HepG2 (cell line): Measurements from ENCODE around the gene THBS1. TPM values are rescaled to one million over a fixed set of nuclear protein-coding genes. Genes with fewer than 3 reads are reported as not detected.

Experiments
- ATAC-seq: fragments of 200-7000 bp; cut with Tn5 transposase; 3 replicates; pipeline ENCODE4 v1.9.1; 2020; ENCODE audit warnings: mild to moderate bottlenecking, moderate library complexity
- BruUV-seq: library from RNA; stranded (reverse); fragments of 400-500 nt; replicated peaks from 2 replicates; lab custom pipeline; 2021; lab: Mats Ljungman, UMichigan
- CTCF ChIA-PET: fragments of 300-600 bp; formaldehyde crosslinking; extraction: SDS; loops from one replicate; lab custom pipeline; 2021; ENCODE audit warnings: low total read pairs, inconsistent platforms, low intra/inter-chr PET ratio; lab: Yijun Ruan, JAX
- POLR2A ChIA-PET: fragments of 350-600 bp; sonication (Branson Sonifier 250); formaldehyde crosslinking; loops from one replicate; lab custom pipeline; 2020; ENCODE audit warnings: antibody characterized with exemption, inconsistent platforms; lab: Yijun Ruan, JAX
- DNase-seq: peaks from one replicate; pipeline ENCODE4 v3.0.0-alpha.2; 2015; ENCODE audit warnings: low spot score
- FAIRE-seq: peaks from 3 replicates; lab custom pipeline; 2011; peaks lifted over from hg19 to GRCh38; lab: Jason Lieb, UNC
- H2AFZ ChIP-seq: one replicate; pipeline ENCODE4 v1.6.1; 2011; ENCODE audit warnings: low read length, inconsistent platforms
- H3K27ac ChIP-seq: fragments of 300-600 bp; 3 replicates; pipeline ENCODE4 v1.8.0; 2011; ENCODE audit warnings: mixed run types, mild to moderate bottlenecking, mixed read lengths, low read length, inconsistent platforms; ENCODE audit not compliant: insufficient read depth; ENCODE audit errors: extremely low read length
- H3K27me3 ChIP-seq, 2 experiments: fragments of 200-600 bp in 1 of 2; 2 replicates in 1 of 2; 3 replicates in 1 of 2; pipeline versions ENCODE4 v1.6.0 to v1.8.0; 2011; ENCODE audit warnings: low read length in 2 of 2, mild to moderate bottlenecking in 2 of 2, moderate library complexity in 2 of 2, inconsistent platforms in 1 of 2; ENCODE audit not compliant: insufficient read depth in 2 of 2, control insufficient read depth in 1 of 2
- H3K36me3 ChIP-seq, 2 experiments: fragments of 200-600 bp in 1 of 2; replicated peaks in 1 of 2; 2 replicates in 1 of 2; 3 replicates in 1 of 2; pipeline versions ENCODE4 v1.5.1 to v1.8.0; 2011; ENCODE audit warnings: low read length in 2 of 2, inconsistent platforms in 1 of 2; ENCODE audit not compliant: insufficient read depth in 2 of 2, control insufficient read depth in 1 of 2
- H3K4me1 ChIP-seq: 2 replicates; pipeline ENCODE4 v1.5.1; 2012; ENCODE audit warnings: low read length, inconsistent platforms; ENCODE audit not compliant: insufficient read depth
- H3K4me2 ChIP-seq: 2 replicates; pipeline ENCODE4 v1.6.0; 2011; ENCODE audit warnings: low read depth, low read length, inconsistent platforms
- H3K4me3 ChIP-seq, 3 experiments: fragments of 200-600 bp in 1 of 3; sonication (generic), shearing (Covaris generic) in 1 of 3; replicated peaks in 1 of 3; 2 replicates each; pipeline ENCODE4 v1.5.1; 2011 to 2016; ENCODE audit warnings: low read length in 3 of 3, inconsistent platforms in 2 of 3, low read depth in 2 of 3, mild to moderate bottlenecking in 2 of 3, control low read depth in 1 of 3, mixed read lengths in 1 of 3; ENCODE audit not compliant: insufficient read depth in 1 of 3
- H3K79me2 ChIP-seq: one replicate; pipeline ENCODE4 v1.6.1; 2011; ENCODE audit warnings: low read length, inconsistent platforms; ENCODE audit not compliant: insufficient read depth
- H3K9ac ChIP-seq: 2 replicates; pipeline ENCODE4 v1.6.0; 2011; ENCODE audit warnings: mild to moderate bottlenecking, low read depth, low read length, inconsistent platforms; ENCODE audit not compliant: insufficient read depth
- H3K9me3 ChIP-seq: 2 replicates; pipeline ENCODE4 v1.5.1; 2012; ENCODE audit warnings: mild to moderate bottlenecking, low read length
- H4K20me1 ChIP-seq: 2 replicates; pipeline ENCODE4 v1.6.0; 2011; ENCODE audit warnings: inconsistent platforms, mild to moderate bottlenecking, low read length, moderate library complexity; ENCODE audit not compliant: insufficient read depth
- CBFB ChIP-seq: sonication (generic); formaldehyde crosslinking; IDR thresholded peaks from 2 replicates; pipeline ENCODE4 v1.4.0; 2020; ENCODE audit warnings: missing genetic modification reagents
- ELF1 ChIP-seq: sonication (generic); formaldehyde crosslinking; IDR thresholded peaks from 2 replicates; pipeline ENCODE4 v1.4.0; 2020; ENCODE audit warnings: missing genetic modification reagents
- SIX4 ChIP-seq: sonication (generic); formaldehyde crosslinking; IDR thresholded peaks from 2 replicates; pipeline ENCODE4 v1.4.0; 2020; ENCODE audit warnings: missing genetic modification reagents
- ZNF629 ChIP-seq: sonication (generic); formaldehyde crosslinking; conservative IDR thresholded peaks from 2 replicates; pipeline ENCODE4 v1.5.0; 2020; ENCODE audit warnings: missing genetic modification reagents
- WGBS: methylation state at CpG from one replicate; pipeline ENCODE4 v1.1.6; 2017; ENCODE audit warnings: low lambda C conversion rate; 5-methylcytosine and 5-hydroxymethylcytosine counted together
- in situ Hi-C: cut with HindIII; loops from 2 replicates; pipeline ENCODE4 v1.10.0; 2017; ENCODE audit warnings: low pct_unique_long_range_greater_than_20kb; ENCODE audit not compliant: extremely low pct_ligation_motif_present
- intact Hi-C: fragments of 100-400 bp; cut with micrococcal nuclease; formaldehyde crosslinking; loops from one replicate; pipeline ENCODE4 v1.10.0; 2022; ENCODE audit not compliant: unreplicated experiment
- polyA plus RNA-seq, 8 experiments: library from polyadenylated mRNA; depleted of rRNA in 3 of 8; stranded (reverse) in 7 of 8; unstranded in 1 of 8; fragments of >200 nt; fragmentation: Illumina TruSeq in 4 of 8; extraction: Trizol in 4 of 8; gene quantifications; 2 replicates each; pipeline versions ENCODE4 v1.2.1 to v1.2.3, GENCODE V29; 2011 to 2016; ENCODE audit warnings: low read depth in 4 of 8, missing spikeins in 1 of 8, mixed read lengths in 1 of 8; ENCODE audit not compliant: insufficient read depth in 1 of 8
- total RNA-seq, 5 experiments: library from RNA; depleted of rRNA; stranded (reverse); fragments of >200 nt; fragmentation: Illumina TruSeq; extraction: Trizol; gene quantifications; 2 replicates each; pipeline ENCODE4 v1.2.3, GENCODE V29; 2016; ENCODE audit warnings: low read depth in 1 of 5
- TF ChIP-seq, protein P1 (sequence below): sonication (generic); formaldehyde crosslinking; IDR thresholded peaks from 2 replicates; pipeline ENCODE4 v1.4.0; 2020; ENCODE audit warnings: missing genetic modification reagents
- TF ChIP-seq, protein P2 (sequence below): IDR thresholded peaks from 2 replicates; pipeline ENCODE4 v1.6.1; 2016; ENCODE audit warnings: low read depth, control low read depth

The THBS1 gene
- total and polyA plus RNA-seq, 2 of the 13 experiments (the other 11 are each of a cell fraction or from before 2014, with no cell fraction given), result 54.7 to 67.1 TPM

DNA sequence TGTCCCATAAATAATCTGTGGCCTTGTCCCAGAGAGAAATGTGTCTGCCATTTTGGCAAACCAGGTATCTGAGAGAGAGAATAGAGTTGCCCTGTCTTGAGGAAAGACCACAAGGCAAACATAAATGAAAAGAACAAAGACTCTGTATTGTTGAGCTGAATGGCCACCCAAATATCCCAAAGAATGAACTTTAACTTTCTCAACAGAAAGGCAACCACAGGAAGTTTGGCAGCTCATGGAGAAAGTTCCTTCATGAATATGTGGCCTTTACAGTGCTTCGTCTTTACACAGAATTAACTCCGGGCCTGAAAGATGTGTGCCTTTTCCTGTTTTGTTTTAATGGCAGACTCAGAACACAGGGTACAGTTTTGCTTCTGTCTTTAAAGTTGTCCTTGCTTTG, 41.4 kb upstream of the THBS1 start:
- no peak overlapping the region for H2AFZ ChIP-seq
- no peaks in the 10 kb centered on the region for H3K36me3 ChIP-seq
- no peak overlapping the region for H3K4me3 ChIP-seq
- H3K4me2 ChIP-seq, result no peak overlapping the region
- DNase-seq (no peak), FAIRE-seq (no peak), ATAC-seq (no peak)
- WGBS, result 86% methylated on average over 2 of the region's 2 CpGs
- intact Hi-C loops (no loop called here), in situ Hi-C loops (no loop called here)
- H3K4me1 ChIP-seq, result no peaks in the 10 kb centered on the region
- peaks cover 1 to 3% of the 10 kb centered on the region in 2 experiments; a peak in 1 of 5 replicates for H3K27me3 ChIP-seq
- ChIA-PET CTCF (no interaction called here), POLR2A (no interaction called here)
- H3K27ac ChIP-seq, result no peak overlapping the region
- H3K79me2 ChIP-seq, result no peaks in the 10 kb centered on the region
- H4K20me1 ChIP-seq, result no peaks in the 10 kb centered on the region
- H3K9me3 ChIP-seq, result no peaks in the 10 kb centered on the region
- no peak for TF ChIP-seq ZNF629 (CRISPR knock-in tag)
- TF ChIP-seq, protein P1, sequence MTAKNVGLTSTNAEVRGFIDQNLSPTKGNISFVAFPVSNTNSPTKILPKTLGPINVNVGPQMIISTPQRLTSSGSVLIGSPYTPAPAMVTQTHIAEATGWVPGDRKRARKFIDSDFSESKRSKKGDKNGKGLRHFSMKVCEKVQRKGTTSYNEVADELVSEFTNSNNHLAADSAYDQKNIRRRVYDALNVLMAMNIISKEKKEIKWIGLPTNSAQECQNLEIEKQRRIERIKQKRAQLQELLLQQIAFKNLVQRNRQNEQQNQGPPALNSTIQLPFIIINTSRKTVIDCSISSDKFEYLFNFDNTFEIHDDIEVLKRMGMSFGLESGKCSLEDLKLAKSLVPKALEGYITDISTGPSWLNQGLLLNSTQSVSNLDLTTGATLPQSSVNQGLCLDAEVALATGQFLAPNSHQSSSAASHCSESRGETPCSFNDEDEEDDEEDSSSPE (CRISPR knock-in tag), result no peak
- TF ChIP-seq, protein P2, sequence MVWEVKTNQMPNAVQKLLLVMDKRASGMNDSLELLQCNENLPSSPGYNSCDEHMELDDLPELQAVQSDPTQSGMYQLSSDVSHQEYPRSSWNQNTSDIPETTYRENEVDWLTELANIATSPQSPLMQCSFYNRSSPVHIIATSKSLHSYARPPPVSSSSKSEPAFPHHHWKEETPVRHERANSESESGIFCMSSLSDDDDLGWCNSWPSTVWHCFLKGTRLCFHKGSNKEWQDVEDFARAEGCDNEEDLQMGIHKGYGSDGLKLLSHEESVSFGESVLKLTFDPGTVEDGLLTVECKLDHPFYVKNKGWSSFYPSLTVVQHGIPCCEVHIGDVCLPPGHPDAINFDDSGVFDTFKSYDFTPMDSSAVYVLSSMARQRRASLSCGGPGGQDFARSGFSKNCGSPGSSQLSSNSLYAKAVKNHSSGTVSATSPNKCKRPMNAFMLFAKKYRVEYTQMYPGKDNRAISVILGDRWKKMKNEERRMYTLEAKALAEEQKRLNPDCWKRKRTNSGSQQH (CRISPR knock-in tag), result no peak
- TF ChIP-seq ELF1, result no peak
- no peak for TF ChIP-seq SIX4
- TF ChIP-seq CBFB (CRISPR knock-in tag), result no peak
- H3K9ac ChIP-seq, result no peak overlapping the region
- BruUV-seq, result no TSS peak
